H1 (cell line): Measurements from ENCODE around the gene GRM7. TPM values are rescaled to one million over a fixed set of nuclear protein-coding genes. Genes with fewer than 3 reads are reported as not detected.

Experiments
- CTCF ChIA-PET: fragments of 300-600 bp; sonication (Branson Sonifier 250); formaldehyde crosslinking; loops from one replicate; lab custom pipeline; 2021; ENCODE audit not compliant: partially characterized antibody; lab: Charles Lee
- POLR2A ChIA-PET: fragments of 300-600 bp; sonication (Branson Sonifier 250); formaldehyde crosslinking; loops from one replicate; lab custom pipeline; 2021; ENCODE audit warnings: inconsistent platforms; ENCODE audit not compliant: partially characterized antibody; lab: Charles Lee
- DNase-seq, 2 experiments: peaks; one replicate each; pipeline versions ENCODE4 v3.0.0 to v3.0.0-alpha.2; 2010 to 2022; ENCODE audit warnings: low spot score in 2 of 2, low read depth in 1 of 2, mixed read lengths in 1 of 2
- FAIRE-seq: peaks from 2 replicates; lab custom pipeline; 2011; peaks lifted over from hg19 to GRCh38; lab: Jason Lieb, UNC
- H2AFZ ChIP-seq: 2 replicates; pipeline ENCODE4 v1.8.1; 2012; ENCODE audit warnings: low read length, inconsistent platforms
- H2AK5ac ChIP-seq: 2 replicates; pipeline ENCODE4 v1.6.1; 2013; ENCODE audit warnings: low read depth, low read length
- H2BK120ac ChIP-seq: replicated peaks from 2 replicates; pipeline ENCODE3; 2013; ENCODE audit warnings: low read depth, low read length, inconsistent platforms
- H2BK12ac ChIP-seq: 2 replicates; pipeline ENCODE4 v1.6.1; 2013; ENCODE audit warnings: low read depth, low read length
- H2BK15ac ChIP-seq: 2 replicates; pipeline ENCODE4 v1.6.1; 2013; ENCODE audit warnings: low read length
- H2BK20ac ChIP-seq: 2 replicates; pipeline ENCODE4 v1.6.1; 2013; ENCODE audit warnings: low read length
- H2BK5ac ChIP-seq: 2 replicates; pipeline ENCODE4 v1.6.1; 2013; ENCODE audit warnings: low read depth, low read length
- H3K14ac ChIP-seq: 2 replicates; pipeline ENCODE4 v1.6.1; 2013; ENCODE audit warnings: inconsistent platforms; ENCODE audit not compliant: insufficient read length
- H3K18ac ChIP-seq: 2 replicates; pipeline ENCODE4 v1.6.1; 2013; ENCODE audit warnings: low read length; ENCODE audit errors: extremely low read depth
- H3K23ac ChIP-seq: 2 replicates; pipeline ENCODE4 v1.6.1; 2013; ENCODE audit warnings: inconsistent platforms; ENCODE audit not compliant: insufficient read length
- H3K23me2 ChIP-seq: 2 replicates; pipeline ENCODE4 v1.6.1; 2013; ENCODE audit warnings: low read depth, low read length
- H3K27ac ChIP-seq: 2 replicates; pipeline ENCODE4 v1.6.1; 2011; ENCODE audit warnings: low read depth, low read length, inconsistent platforms
- H3K27me3 ChIP-seq, 4 experiments: replicated peaks in 1 of 4; 1 replicate in 1 of 4; 2 replicates in 3 of 4; pipeline versions ENCODE4 v1.6.1 to v1.8.1; 2011 to 2013; ENCODE audit warnings: low read length in 3 of 4, mild to moderate bottlenecking in 3 of 4, inconsistent platforms in 2 of 4, mixed read lengths in 2 of 4, moderate library complexity in 1 of 4; ENCODE audit not compliant: control insufficient read depth in 3 of 4, insufficient read depth in 3 of 4; ENCODE audit errors: extremely low read depth in 1 of 4
- H3K36me3 ChIP-seq, 4 experiments: 2 replicates each; pipeline versions ENCODE4 v1.6.1 to v1.8.1; 2011 to 2013; ENCODE audit warnings: mild to moderate bottlenecking in 4 of 4, low read length in 3 of 4, moderate library complexity in 2 of 4, control low read depth in 1 of 4, inconsistent platforms in 1 of 4; ENCODE audit not compliant: insufficient read depth in 4 of 4, control insufficient read depth in 2 of 4
- H3K4ac ChIP-seq: replicated peaks from 2 replicates; pipeline ENCODE3; 2013; ENCODE audit warnings: low read length, low read depth, mixed read lengths, inconsistent platforms; ENCODE audit not compliant: insufficient read length
- H3K4me1 ChIP-seq, 4 experiments: replicated peaks in 1 of 4; 1 replicate in 1 of 4; 2 replicates in 3 of 4; pipeline versions ENCODE4 v1.6.1 to v1.8.1; 2011 to 2013; ENCODE audit warnings: low read length in 3 of 4, inconsistent platforms in 2 of 4, mixed read lengths in 1 of 4; ENCODE audit not compliant: insufficient read depth in 4 of 4, control insufficient read depth in 3 of 4
- H3K4me2 ChIP-seq, 2 experiments: 2 replicates each; pipeline versions ENCODE4 v1.6.1 to v1.8.1; 2011 to 2013; ENCODE audit warnings: low read depth in 2 of 2, low read length in 2 of 2, control low read depth in 1 of 2, inconsistent platforms in 1 of 2, mild to moderate bottlenecking in 1 of 2; ENCODE audit not compliant: insufficient read depth in 1 of 2
- H3K4me3 ChIP-seq, 4 experiments: fragments of 200-600, 300-600 bp in 1 of 4; sonication (generic), shearing (Covaris generic), sonication (Bioruptor Twin) in 1 of 4; 2 replicates each; pipeline versions ENCODE4 v1.5.1 to v1.8.1; 2011 to 2016; ENCODE audit warnings: low read length in 4 of 4, low read depth in 3 of 4, control low read depth in 2 of 4, inconsistent platforms in 2 of 4, mild to moderate bottlenecking in 2 of 4, mixed read lengths in 1 of 4, moderate library complexity in 1 of 4; ENCODE audit not compliant: insufficient read depth in 2 of 4; ENCODE audit errors: extremely low read depth in 1 of 4
- H3K56ac ChIP-seq: replicated peaks from 2 replicates; pipeline ENCODE3; 2013; ENCODE audit warnings: low read depth, mild to moderate bottlenecking, mixed read lengths, low read length, inconsistent platforms; ENCODE audit not compliant: insufficient read length
- H3K79me1 ChIP-seq: 2 replicates; pipeline ENCODE4 v1.6.1; 2013; ENCODE audit warnings: low read depth, low read length, control low read depth
- H3K79me2 ChIP-seq, 2 experiments: 2 replicates each; pipeline versions ENCODE4 v1.6.1 to v1.8.1; 2012 to 2013; ENCODE audit warnings: low read length in 2 of 2, mild to moderate bottlenecking in 2 of 2, inconsistent platforms in 1 of 2; ENCODE audit not compliant: insufficient read depth in 2 of 2, control insufficient read depth in 1 of 2
- H3K9ac ChIP-seq, 4 experiments: replicated peaks in 1 of 4; 1 replicate in 1 of 4; 2 replicates in 3 of 4; pipeline versions ENCODE4 v1.6.1 to v1.8.1; 2011 to 2013; ENCODE audit warnings: low read depth in 3 of 4, low read length in 3 of 4, control low read depth in 2 of 4, mild to moderate bottlenecking in 2 of 4, moderate library complexity in 2 of 4, inconsistent platforms in 1 of 4; ENCODE audit errors: extremely low read depth in 1 of 4
- H3K9me3 ChIP-seq, 2 experiments: 2 replicates each; pipeline versions ENCODE4 v1.6.1 to v1.8.1; 2012 to 2013; ENCODE audit warnings: mild to moderate bottlenecking in 2 of 2, moderate library complexity in 2 of 2, control low read depth in 1 of 2, inconsistent platforms in 1 of 2, low read depth in 1 of 2, low read length in 1 of 2, mixed read lengths in 1 of 2; ENCODE audit not compliant: insufficient read depth in 2 of 2
- H4K20me1 ChIP-seq, 2 experiments: replicated peaks in 1 of 2; 2 replicates each; pipeline versions ENCODE3 to v1.8.1; 2011 to 2013; ENCODE audit warnings: inconsistent platforms in 2 of 2, low read length in 2 of 2, mild to moderate bottlenecking in 1 of 2; ENCODE audit not compliant: insufficient read depth in 2 of 2, control insufficient read depth in 1 of 2
- H4K5ac ChIP-seq: 2 replicates; pipeline ENCODE4 v1.6.1; 2013; ENCODE audit warnings: low read length, low read depth, mixed read lengths, inconsistent platforms; ENCODE audit not compliant: insufficient read length
- H4K8ac ChIP-seq: 2 replicates; pipeline ENCODE4 v1.8.0; 2013; ENCODE audit warnings: mild to moderate bottlenecking, moderate library complexity, low read length, inconsistent platforms; ENCODE audit not compliant: insufficient read depth; ENCODE audit errors: extremely low read depth
- H4K91ac ChIP-seq: replicated peaks from 2 replicates; pipeline ENCODE3; 2013; ENCODE audit warnings: low read length, mixed read lengths, inconsistent platforms; ENCODE audit not compliant: insufficient read length
- BRCA1 ChIP-seq: IDR thresholded peaks from 2 replicates; pipeline ENCODE4 v1.6.1; 2012; ENCODE audit warnings: low read depth, low read length, improper control_type of control experiment
- CHD2 ChIP-seq: IDR thresholded peaks from 2 replicates; pipeline ENCODE4 v1.6.1; 2012; ENCODE audit warnings: low read length, improper control_type of control experiment
- EZH2 ChIP-seq: fragments of 200-600 bp; sonication (generic); IDR thresholded peaks from 2 replicates; pipeline ENCODE4 v1.7.1; 2012; ENCODE audit warnings: low read depth, mild to moderate bottlenecking, moderate library complexity, low read length, inconsistent platforms; ENCODE audit not compliant: severe bottlenecking
- HDAC2 ChIP-seq, 2 experiments: fragments of 300-600 bp in 1 of 2; sonication (generic) in 1 of 2; IDR thresholded peaks; 2 replicates each; pipeline ENCODE4 v1.6.1; 2011 to 2012; ENCODE audit warnings: low read depth in 2 of 2, low read length in 2 of 2, mild to moderate bottlenecking in 2 of 2, moderate library complexity in 2 of 2, borderline replicate concordance in 1 of 2, inconsistent platforms in 1 of 2
- JUND ChIP-seq: IDR thresholded peaks from 2 replicates; pipeline ENCODE4 v1.6.1; 2011; ENCODE audit warnings: mild to moderate bottlenecking, improper control_type of control experiment, low read length
- POLR2A ChIP-seq, 2 experiments: IDR thresholded peaks; 1 replicate in 1 of 2; 2 replicates in 1 of 2; pipeline ENCODE4 v1.6.1; 2011; ENCODE audit warnings: low read depth in 2 of 2, low read length in 2 of 2, mild to moderate bottlenecking in 2 of 2; ENCODE audit errors: control extremely low read depth in 1 of 2
- SIN3A ChIP-seq, 2 experiments: IDR thresholded peaks in 1 of 2; conservative IDR thresholded peaks in 1 of 2; 2 replicates each; pipeline ENCODE4 v1.6.1; 2011 to 2012; ENCODE audit warnings: low read length in 2 of 2, improper control_type of control experiment in 1 of 2, low read depth in 1 of 2, mild to moderate bottlenecking in 1 of 2
- TAF1 ChIP-seq: IDR thresholded peaks from 2 replicates; pipeline ENCODE4 v1.6.1; 2011; ENCODE audit warnings: mild to moderate bottlenecking, low read depth, low read length
- TEAD4 ChIP-seq: IDR thresholded peaks from 2 replicates; pipeline ENCODE4 v1.6.1; 2012; ENCODE audit warnings: low read depth, low read length, inconsistent platforms, mixed read lengths
- WGBS, 2 experiments: shearing (Covaris generic) in 1 of 2; methylation state at CpG; one replicate each; pipeline versions ENCODE4 v1.1.6 to v1.1.7; 2013 to 2015; ENCODE audit warnings: low lambda C conversion rate in 2 of 2, mixed read lengths in 2 of 2, inconsistent platforms in 1 of 2, low coverage in 1 of 2, missing lambda C conversion rate in 1 of 2; ENCODE audit not compliant: insufficient replicate concordance in 2 of 2, insufficient coverage in 1 of 2, insufficient read length in 1 of 2; ENCODE audit errors: extremely low coverage in 1 of 2, missing lambda C conversion rate in 1 of 2; 5-methylcytosine and 5-hydroxymethylcytosine counted together
- polyA plus RNA-seq, 7 experiments: library from polyadenylated mRNA; depleted of rRNA in 3 of 7; stranded (reverse) in 5 of 7; unstranded in 2 of 7; fragments of >200 nt in 5 of 7; fragments of 200-250 nt in 2 of 7; gene quantifications; 1 replicate in 5 of 7; 2 replicates in 1 of 7; 4 replicates in 1 of 7; pipeline versions ENCODE4 v1.2.1 to v1.2.3, GENCODE V29; 2011 to 2013; ENCODE audit warnings: missing spikeins in 2 of 7, mixed read lengths in 2 of 7
- total RNA-seq: library from RNA; stranded (reverse); fragmentation: NEBNext Ultra II Directional; extraction: Animal tissue kit (Norgen Biotek cat#: 25700); gene quantifications from 2 replicates; pipeline ENCODE4 v1.2.1, GENCODE V29; 2021
- TF ChIP-seq, protein P1 (sequence below): IDR thresholded peaks from 2 replicates; pipeline ENCODE4 v1.6.1; 2011; ENCODE audit warnings: low read depth, mild to moderate bottlenecking, low read length; ENCODE audit not compliant: insufficient read depth

Gene GRM7
- total and polyA plus RNA-seq, 2 of the 8 experiments (the other 6 are each of a cell fraction or from before 2014, with no cell fraction given): 0.17 to 0.24 TPM

DNA sequence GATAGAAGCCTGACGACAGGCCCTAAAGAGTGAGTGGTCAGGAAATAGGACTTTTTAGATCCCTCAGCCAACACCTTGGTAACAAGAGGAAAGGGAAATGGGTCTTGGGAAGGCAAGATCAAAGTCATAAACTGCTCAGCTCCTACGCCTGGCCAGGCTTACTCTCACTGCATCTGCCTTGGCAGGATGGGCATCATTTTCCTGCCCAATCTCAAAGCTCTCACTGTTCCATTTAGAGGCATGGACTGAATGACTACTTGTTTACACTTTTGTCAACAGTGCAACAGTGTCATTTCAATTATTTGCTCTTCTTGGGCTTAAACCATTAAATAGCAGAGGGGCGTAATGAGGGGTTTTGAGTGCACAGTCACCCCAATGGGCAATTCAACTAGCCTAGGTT, 808.7 kb downstream of the GRM7 start:
- POLR2A ChIA-PET: no interaction called here

More for the DNA sequence above, 808.7 kb downstream of the GRM7 start:
- H2BK12ac ChIP-seq: no peak overlapping the region
- H3K18ac ChIP-seq: no peak overlapping the region
- H3K4me3 ChIP-seq: no peak overlapping the region
- DNase-seq: no peak
- H3K79me2 ChIP-seq: no peaks in the 10 kb centered on the region
- no peak overlapping the region for H3K23ac ChIP-seq
- no peaks in the 10 kb centered on the region for H3K79me1 ChIP-seq
- no peaks in the 10 kb centered on the region for H3K36me3 ChIP-seq
- no peak for TF ChIP-seq TAF1
- TF ChIP-seq CHD2: no peak
- TF ChIP-seq HDAC2 (IDR thresholded peaks at IDR 0.05; ENCODE audit: borderline replicate concordance in 1 of 2, low read depth in 2 of 2, low read length in 2 of 2): no peak
- TF ChIP-seq TEAD4: no peak
- TF ChIP-seq, protein P1, sequence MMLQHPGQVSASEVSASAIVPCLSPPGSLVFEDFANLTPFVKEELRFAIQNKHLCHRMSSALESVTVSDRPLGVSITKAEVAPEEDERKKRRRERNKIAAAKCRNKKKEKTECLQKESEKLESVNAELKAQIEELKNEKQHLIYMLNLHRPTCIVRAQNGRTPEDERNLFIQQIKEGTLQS: no peak
- no peak for TF ChIP-seq SIN3A (conservative IDR thresholded peaks at IDR 0.05 in 1 of 2, IDR thresholded peaks at IDR 0.05 in 1 of 2; ENCODE audit: low read depth in 1 of 2, low read length in 2 of 2)
- no peak for TF ChIP-seq JUND
- no peak for TF ChIP-seq EZH2
- no peak for TF ChIP-seq BRCA1
- no peak for TF ChIP-seq POLR2A (IDR thresholded peaks at IDR 0.05; ENCODE audit: control extremely low read depth in 1 of 2, low read depth in 2 of 2, low read length in 2 of 2)
- TF ChIP-seq, all 59 proteins: peak for 0
- Histone ChIP-seq H2BK15ac (0 out of 2 replicates have a peak overlapping the region, but pooled peaks have one; percentile 53), H4K20me1 (no peaks in the 10 kb centered on the region), H2BK5ac (no peak overlapping the region), H2BK120ac (no peak overlapping the region), H3K14ac (no peak overlapping the region), H3K56ac (no peak overlapping the region), H3K9ac (no peak overlapping the region), H4K5ac (no peak overlapping the region), H3K4ac (no peak overlapping the region), H2AFZ (no peak overlapping the region), H3K9me3 (no peaks in the 10 kb centered on the region), H4K91ac (no peak overlapping the region), H2AK5ac (no peak overlapping the region), H3K4me2 (no peak overlapping the region), H3K27ac (no peak overlapping the region), H4K8ac (no peak overlapping the region), H2BK20ac (no peak overlapping the region), H3K4me1 (no peaks in the 10 kb centered on the region), H3K23me2 (no peaks in the 10 kb centered on the region; the same call in 1 of the 2 replicates), H3K27me3 (no peaks in the 10 kb centered on the region)
- WGBS, 2 experiments: 96% methylated on average over 3 of the region's 3 CpGs; no CpG with 5 or more reads in 1 of the 2 experiments
- no peak for FAIRE-seq
- CTCF ChIA-PET: interaction anchor here (1.1 kb wide), 2 partner anchors 11 to 15 kb away, joined by 4 read pairs; no protein-coding TSS in a partner anchor
